HEK293 (cell line): ENCODE results near the gene CPA5.

Experiments used
- CTCF ChIA-PET: fragments of 350-600 bp; formaldehyde crosslinking; extraction: SDS; loops from one replicate; lab custom pipeline; 2021; ENCODE audit warnings: antibody characterized with exemption; lab: Yijun Ruan, JAX
- POLR2A ChIA-PET: fragments of 300-600 bp; formaldehyde crosslinking; extraction: SDS; loops from one replicate; lab custom pipeline; 2020; ENCODE audit warnings: antibody characterized with exemption, inconsistent platforms; lab: Yijun Ruan, JAX
- H3K27ac ChIP-seq: fragments of 200-500 bp; sonication (Bioruptor generic); 2 replicates; pipeline ENCODE4 v1.5.1; 2014; ENCODE audit warnings: low read depth, low read length, control low read depth, inconsistent platforms; ENCODE audit errors: extremely low read depth
- H3K36me3 ChIP-seq, 2 experiments: fragments of 200-500 bp in 1 of 2; sonication (Bioruptor generic) in 1 of 2; 1 replicate in 1 of 2; 2 replicates in 1 of 2; pipeline ENCODE4 v1.5.1; 2014 to 2017; ENCODE audit warnings: inconsistent platforms in 2 of 2, low read length in 2 of 2; ENCODE audit not compliant: control insufficient read depth in 2 of 2, insufficient read depth in 1 of 2
- H3K4me1 ChIP-seq: fragments of 200-500 bp; sonication (Bioruptor generic); 2 replicates; pipeline ENCODE4 v1.5.1; 2014; ENCODE audit warnings: mild to moderate bottlenecking, low read length, inconsistent platforms; ENCODE audit not compliant: control insufficient read depth, insufficient read depth
- H3K4me3 ChIP-seq: 2 replicates; pipeline ENCODE4 v1.5.1; 2011; ENCODE audit warnings: low read depth, mild to moderate bottlenecking, control low read depth, low read length, moderate library complexity
- H3K9me3 ChIP-seq: fragments of 200-500 bp; sonication (Bioruptor generic); 2 replicates; pipeline ENCODE4 v1.5.1; 2014; ENCODE audit warnings: low read depth, low read length, inconsistent platforms; ENCODE audit not compliant: control insufficient read depth, insufficient read depth
- KLF16 ChIP-seq: fragments of 450-650 bp; formaldehyde crosslinking; IDR thresholded peaks from 2 replicates; pipeline ENCODE4 v1.5.1; 2017; ENCODE audit warnings: missing biosample characterization, missing genetic modification characterization
- PRDM1 ChIP-seq: fragments of 450-650 bp; formaldehyde crosslinking; IDR thresholded peaks from 2 replicates; pipeline ENCODE4; 2016; ENCODE audit warnings: missing biosample characterization, missing genetic modification characterization
- SALL2 ChIP-seq: fragments of 450-650 bp; formaldehyde crosslinking; IDR thresholded peaks from 2 replicates; pipeline ENCODE4 v1.5.0; 2017; ENCODE audit warnings: missing biosample characterization, mild to moderate bottlenecking, missing genetic modification characterization, borderline replicate concordance
- WT1 ChIP-seq: fragments of 450-650 bp; formaldehyde crosslinking; IDR thresholded peaks from 2 replicates; pipeline ENCODE4 v1.5.1; 2016; ENCODE audit warnings: missing biosample characterization, missing genetic modification characterization
- YY2 ChIP-seq: fragments of 450-650 bp; formaldehyde crosslinking; IDR thresholded peaks from 2 replicates; pipeline ENCODE4 v1.5.1; 2016; ENCODE audit warnings: missing biosample characterization, missing genetic modification characterization
- ZBTB20 ChIP-seq: fragments of 450-650 bp; formaldehyde crosslinking; IDR thresholded peaks from 2 replicates; pipeline ENCODE4 v1.5.1; 2016; ENCODE audit warnings: missing biosample characterization, missing genetic modification characterization
- ZNF214 ChIP-seq: fragments of 450-650 bp; formaldehyde crosslinking; IDR thresholded peaks from 2 replicates; pipeline ENCODE4 v1.5.1; 2017; ENCODE audit warnings: missing biosample characterization, mild to moderate bottlenecking, missing genetic modification characterization, borderline replicate concordance
- ZNF302 ChIP-seq: fragments of 450-650 bp; formaldehyde crosslinking; IDR thresholded peaks from 2 replicates; pipeline ENCODE4 v1.5.1; 2016; ENCODE audit warnings: missing biosample characterization, missing genetic modification characterization, low read depth
- ZNF311 ChIP-seq: fragments of 450-650 bp; formaldehyde crosslinking; IDR thresholded peaks from 2 replicates; pipeline ENCODE4 v1.5.1; 2017; ENCODE audit warnings: missing biosample characterization, missing genetic modification characterization, borderline replicate concordance
- ZNF366 ChIP-seq: fragments of 450-650 bp; formaldehyde crosslinking; conservative IDR thresholded peaks from 2 replicates; pipeline ENCODE4 v1.5.1; 2016; ENCODE audit warnings: missing biosample characterization, missing genetic modification characterization
- ZNF544 ChIP-seq: fragments of 450-650 bp; formaldehyde crosslinking; IDR thresholded peaks from 2 replicates; pipeline ENCODE4 v1.5.0; 2017; ENCODE audit warnings: missing biosample characterization, missing genetic modification characterization
- ZNF560 ChIP-seq: fragments of 450-650 bp; formaldehyde crosslinking; IDR thresholded peaks from 2 replicates; pipeline ENCODE4 v1.5.1; 2017; ENCODE audit warnings: missing biosample characterization, missing genetic modification characterization, borderline replicate concordance
- ZNF585B ChIP-seq: fragments of 450-650 bp; formaldehyde crosslinking; IDR thresholded peaks from 2 replicates; pipeline ENCODE4 v1.5.1; 2016; ENCODE audit warnings: missing biosample characterization, missing genetic modification characterization
- ZNF768 ChIP-seq: fragments of 450-650 bp; formaldehyde crosslinking; IDR thresholded peaks from 2 replicates; pipeline ENCODE4 v1.5.1; 2018; ENCODE audit warnings: missing biosample characterization, mild to moderate bottlenecking, missing genetic modification characterization
- ZNF792 ChIP-seq: fragments of 450-650 bp; formaldehyde crosslinking; IDR thresholded peaks from 2 replicates; pipeline ENCODE4 v1.5.1; 2016; ENCODE audit warnings: missing biosample characterization, missing genetic modification characterization
- ZSCAN23 ChIP-seq: fragments of 450-650 bp; formaldehyde crosslinking; IDR thresholded peaks from 2 replicates; pipeline ENCODE4 v1.5.1; 2016; ENCODE audit warnings: missing biosample characterization, missing genetic modification characterization
- TF ChIP-seq, protein P1 (sequence below): fragments of 450-650 bp; IDR thresholded peaks from 2 replicates; pipeline ENCODE4 v1.5.1; 2018; ENCODE audit warnings: missing biosample characterization, missing genetic modification characterization
- TF ChIP-seq, protein P2 (sequence below): fragments of 450-650 bp; formaldehyde crosslinking; IDR thresholded peaks from 2 replicates; pipeline ENCODE4 v1.5.1; 2016; ENCODE audit warnings: missing biosample characterization, missing genetic modification characterization, low read depth
- TF ChIP-seq, protein P3 (sequence below): fragments of 450-650 bp; formaldehyde crosslinking; IDR thresholded peaks from 2 replicates; pipeline ENCODE4 v1.5.1; 2016; ENCODE audit warnings: missing biosample characterization, missing genetic modification characterization
- TF ChIP-seq, protein P4 (sequence below): fragments of 450-650 bp; formaldehyde crosslinking; IDR thresholded peaks from 2 replicates; pipeline ENCODE4 v1.5.1; 2016; ENCODE audit warnings: missing biosample characterization, missing genetic modification characterization

CPA5 gene

DNA sequence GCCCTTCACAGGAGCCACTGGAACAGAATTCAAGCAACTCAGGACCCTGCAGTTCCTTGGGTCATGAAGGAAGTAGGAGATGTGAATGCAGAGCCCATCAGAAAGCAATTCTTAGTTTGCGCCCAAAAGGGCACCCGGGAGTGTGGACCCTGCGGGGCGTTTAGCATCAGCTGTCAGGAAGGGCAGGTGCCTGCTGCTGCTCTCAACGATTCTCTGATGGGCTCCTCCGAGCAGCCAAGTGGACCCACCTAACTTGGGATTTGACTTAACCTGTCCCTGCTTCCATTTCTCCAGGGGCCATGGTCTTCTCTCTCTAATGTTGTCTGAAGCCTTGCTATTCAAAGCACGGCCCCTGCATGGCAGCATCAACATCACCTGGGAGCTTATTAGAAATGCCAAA, 17.1 kb downstream of the CPA5 start:
- Histone ChIP-seq H3K36me3 (no peaks in the 10 kb centered on the region), H3K4me3 (no peak overlapping the region), H3K27ac (no peak overlapping the region), H3K9me3 (no peaks in the 10 kb centered on the region), H3K4me1 (peaks cover 19% of the 10 kb centered on the region)
- CTCF ChIA-PET = interaction anchor here (0.6 kb wide), 1 partner anchor 52 kb away, joined by 3 read pairs; no protein-coding TSS in a partner anchor
- POLR2A ChIA-PET = no interaction called here
- TF ChIP-seq ZSCAN23 (tag by site-specific recombination) (no peak), ZBTB20 (no peak), WT1 (tag by site-specific recombination) (no peak), YY2 (tag by site-specific recombination) (no peak), SALL2 (tag by site-specific recombination) (no peak), ZNF214 (tag by site-specific recombination) (no peak), ZNF585B (no peak), ZNF792 (no peak), ZNF768 (tag by site-specific recombination) (no peak), ZNF302 (tag by site-specific recombination) (no peak), ZNF544 (tag by site-specific recombination) (no peak), ZNF560 (tag by site-specific recombination) (no peak), ZNF366 (tag by site-specific recombination) (no peak), KLF16 (tag by site-specific recombination) (no peak), PRDM1 (tag by site-specific recombination) (no peak), ZNF311 (tag by site-specific recombination) (no peak)
- TF ChIP-seq, protein P1, sequence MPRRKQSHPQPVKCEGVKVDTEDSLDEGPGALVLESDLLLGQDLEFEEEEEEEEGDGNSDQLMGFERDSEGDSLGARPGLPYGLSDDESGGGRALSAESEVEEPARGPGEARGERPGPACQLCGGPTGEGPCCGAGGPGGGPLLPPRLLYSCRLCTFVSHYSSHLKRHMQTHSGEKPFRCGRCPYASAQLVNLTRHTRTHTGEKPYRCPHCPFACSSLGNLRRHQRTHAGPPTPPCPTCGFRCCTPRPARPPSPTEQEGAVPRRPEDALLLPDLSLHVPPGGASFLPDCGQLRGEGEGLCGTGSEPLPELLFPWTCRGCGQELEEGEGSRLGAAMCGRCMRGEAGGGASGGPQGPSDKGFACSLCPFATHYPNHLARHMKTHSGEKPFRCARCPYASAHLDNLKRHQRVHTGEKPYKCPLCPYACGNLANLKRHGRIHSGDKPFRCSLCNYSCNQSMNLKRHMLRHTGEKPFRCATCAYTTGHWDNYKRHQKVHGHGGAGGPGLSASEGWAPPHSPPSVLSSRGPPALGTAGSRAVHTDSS = no peak
- TF ChIP-seq, protein P2, sequence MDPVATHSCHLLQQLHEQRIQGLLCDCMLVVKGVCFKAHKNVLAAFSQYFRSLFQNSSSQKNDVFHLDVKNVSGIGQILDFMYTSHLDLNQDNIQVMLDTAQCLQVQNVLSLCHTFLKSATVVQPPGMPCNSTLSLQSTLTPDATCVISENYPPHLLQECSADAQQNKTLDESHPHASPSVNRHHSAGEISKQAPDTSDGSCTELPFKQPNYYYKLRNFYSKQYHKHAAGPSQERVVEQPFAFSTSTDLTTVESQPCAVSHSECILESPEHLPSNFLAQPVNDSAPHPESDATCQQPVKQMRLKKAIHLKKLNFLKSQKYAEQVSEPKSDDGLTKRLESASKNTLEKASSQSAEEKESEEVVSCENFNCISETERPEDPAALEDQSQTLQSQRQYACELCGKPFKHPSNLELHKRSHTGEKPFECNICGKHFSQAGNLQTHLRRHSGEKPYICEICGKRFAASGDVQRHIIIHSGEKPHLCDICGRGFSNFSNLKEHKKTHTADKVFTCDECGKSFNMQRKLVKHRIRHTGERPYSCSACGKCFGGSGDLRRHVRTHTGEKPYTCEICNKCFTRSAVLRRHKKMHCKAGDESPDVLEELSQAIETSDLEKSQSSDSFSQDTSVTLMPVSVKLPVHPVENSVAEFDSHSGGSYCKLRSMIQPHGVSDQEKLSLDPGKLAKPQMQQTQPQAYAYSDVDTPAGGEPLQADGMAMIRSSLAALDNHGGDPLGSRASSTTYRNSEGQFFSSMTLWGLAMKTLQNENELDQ (tag by site-specific recombination) = no peak
- TF ChIP-seq, protein P3, sequence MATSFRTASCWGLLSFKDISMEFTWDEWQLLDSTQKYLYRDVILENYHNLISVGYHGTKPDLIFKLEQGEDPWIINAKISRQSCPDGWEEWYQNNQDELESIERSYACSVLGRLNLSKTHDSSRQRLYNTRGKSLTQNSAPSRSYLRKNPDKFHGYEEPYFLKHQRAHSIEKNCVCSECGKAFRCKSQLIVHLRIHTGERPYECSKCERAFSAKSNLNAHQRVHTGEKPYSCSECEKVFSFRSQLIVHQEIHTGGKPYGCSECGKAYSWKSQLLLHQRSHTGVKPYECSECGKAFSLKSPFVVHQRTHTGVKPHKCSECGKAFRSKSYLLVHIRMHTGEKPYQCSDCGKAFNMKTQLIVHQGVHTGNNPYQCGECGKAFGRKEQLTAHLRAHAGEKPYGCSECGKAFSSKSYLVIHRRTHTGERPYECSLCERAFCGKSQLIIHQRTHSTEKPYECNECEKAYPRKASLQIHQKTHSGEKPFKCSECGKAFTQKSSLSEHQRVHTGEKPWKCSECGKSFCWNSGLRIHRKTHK (tag by site-specific recombination) = no peak
- TF ChIP-seq, protein P4, sequence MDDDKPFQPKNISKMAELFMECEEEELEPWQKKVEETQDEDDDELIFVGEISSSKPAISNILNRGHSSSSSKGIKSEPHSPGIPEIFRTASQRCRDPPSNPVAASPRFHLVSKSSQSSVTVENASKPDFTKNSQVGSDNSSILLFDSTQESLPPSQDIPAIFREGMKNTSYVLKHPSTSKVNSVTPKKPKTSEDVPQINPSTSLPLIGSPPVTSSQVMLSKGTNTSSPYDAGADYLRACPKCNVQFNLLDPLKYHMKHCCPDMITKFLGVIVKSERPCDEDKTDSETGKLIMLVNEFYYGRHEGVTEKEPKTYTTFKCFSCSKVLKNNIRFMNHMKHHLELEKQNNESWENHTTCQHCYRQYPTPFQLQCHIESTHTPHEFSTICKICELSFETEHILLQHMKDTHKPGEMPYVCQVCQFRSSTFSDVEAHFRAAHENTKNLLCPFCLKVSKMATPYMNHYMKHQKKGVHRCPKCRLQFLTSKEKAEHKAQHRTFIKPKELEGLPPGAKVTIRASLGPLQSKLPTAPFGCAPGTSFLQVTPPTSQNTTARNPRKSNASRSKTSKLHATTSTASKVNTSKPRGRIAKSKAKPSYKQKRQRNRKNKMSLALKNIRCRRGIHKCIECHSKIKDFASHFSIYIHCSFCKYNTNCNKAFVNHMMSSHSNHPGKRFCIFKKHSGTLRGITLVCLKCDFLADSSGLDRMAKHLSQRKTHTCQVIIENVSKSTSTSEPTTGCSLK = no peak
